ENCODE results near the gene HPD. TPM values are rescaled to one million over a fixed set of nuclear protein-coding genes. Genes with fewer than 3 reads are reported as not detected.

The HPD gene
- total and polyA plus RNA-seq, 11 donors: 0.36 to 2.2 (median 1.5) TPM

DNA sequence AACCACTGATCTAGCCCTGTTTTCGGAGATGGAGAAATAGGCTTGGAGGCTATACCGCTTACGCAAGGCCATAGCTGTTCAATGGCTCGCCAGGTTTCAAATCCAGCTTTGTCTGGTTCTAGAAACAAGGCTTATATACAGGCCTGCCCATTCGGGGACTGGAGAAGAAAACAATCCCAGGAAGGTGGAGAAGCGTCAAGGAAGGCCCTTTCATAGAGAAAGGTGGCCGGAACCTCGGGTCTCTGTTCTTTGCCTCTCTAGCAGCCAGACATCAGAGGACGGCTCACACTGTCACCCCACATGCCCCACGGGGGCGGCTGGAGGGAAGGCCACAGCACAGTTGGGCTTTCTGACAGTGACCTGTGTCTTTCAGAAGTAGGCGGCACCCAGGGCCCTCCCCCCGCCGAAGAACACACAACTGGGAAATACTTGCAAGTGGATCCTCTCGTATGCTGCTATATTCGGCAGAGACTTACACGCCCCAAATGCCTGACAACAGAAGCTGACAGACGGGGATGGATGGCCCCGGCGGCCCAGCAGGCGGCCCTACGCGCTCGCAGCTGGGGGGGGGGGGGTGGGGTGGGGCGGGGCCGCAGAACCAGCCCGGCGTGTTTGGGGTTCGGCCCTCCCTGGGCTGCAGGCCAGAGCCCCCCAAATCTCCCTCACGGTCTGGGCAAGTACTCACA, 59.4 kb downstream of the HPD start:
- H3K36me3 ChIP-seq: peaks cover 0 to 32% (median 7%) of the 10 kb centered on the region in 9 donors
- peak overlapping the region; percentile 64 to 89 (median 78) for H3K4me3 ChIP-seq
- no peaks in the 10 kb centered on the region for H3K27me3 ChIP-seq
- 9 to 17% (median 13%) methylated on average over 12 to 30 of the region's 30 CpGs for WGBS, 4 donors
- peaks cover 20 to 71% (median 50%) of the 10 kb centered on the region in 12 donors for H3K4me1 ChIP-seq
- DNase-seq: peak; percentile 82 to 90 (median 83)
- intact Hi-C loops (cut with DNase I): loop anchor here in 4 of 10 donors (5.0 kb wide), 2 partner anchors 88 to 93 kb away; partner anchors contain the start of gene PSMD9 (in 3 of the 4)
- TF ChIP-seq CTCF (IDR thresholded peaks at IDR 0.05) (no peak), POLR2A (IDR thresholded peaks at IDR 0.05) (peak in 1 of 2 donors; percentile 22)
- H3K27ac ChIP-seq: peak overlapping the region; percentile 99 to 100 (median 100)
- H3K9me3 ChIP-seq: no peaks in the 10 kb centered on the region
- ATAC-seq: peak; percentile 6 to 30 (median 16)

- peak overlapping the region in 11 of 12 donors; percentile 6 to 89 (median 77) for H3K4me3 ChIP-seq
- H3K4me1 ChIP-seq: peaks cover 20 to 76% (median 54%) of the 10 kb centered on the region in 12 donors
- H3K36me3 ChIP-seq: peaks cover 0 to 32% (median 7%) of the 10 kb centered on the region in 9 donors
- 48 to 57% (median 52%) methylated on average over 10 of the region's 10 CpGs for WGBS, 4 donors
- H3K9me3 ChIP-seq: no peaks in the 10 kb centered on the region
- no peaks in the 10 kb centered on the region for H3K27me3 ChIP-seq
- no peak for TF ChIP-seq CTCF (IDR thresholded peaks at IDR 0.05)
- TF ChIP-seq POLR2A (IDR thresholded peaks at IDR 0.05): no peak
- intact Hi-C loops (cut with DNase I): loop anchor here in 4 of 10 donors (5.0 kb wide), 2 partner anchors 89 to 94 kb away; partner anchors contain the start of gene PSMD9 (in 3 of the 4)
- no peak for ATAC-seq
- peak overlapping the region; percentile 99 to 100 (median 100) for H3K27ac ChIP-seq
- DNase-seq: no peak
Observed at GRCh38 chr12:121798787-121799155, 59.9 kb downstream of the HPD start.

- no peaks in the 10 kb centered on the region for H3K9me3 ChIP-seq
- intact Hi-C loops (cut with DNase I): loop anchor here in 5 of 10 donors (2.0 to 5.0 kb wide), 3 partner anchors 13 to 94 kb away; partner anchors contain the start of gene PSMD9 (in 3 of the 5)
- peak overlapping the region; percentile 99 to 100 (median 100) for H3K27ac ChIP-seq
- peak; percentile 10 to 31 (median 18) for ATAC-seq
- H3K27me3 ChIP-seq: no peaks in the 10 kb centered on the region
- H3K4me3 ChIP-seq: peak overlapping the region in 10 of 12 donors; percentile 6 to 89 (median 74)
- peaks cover 0 to 32% (median 7%) of the 10 kb centered on the region in 9 donors for H3K36me3 ChIP-seq
- DNase-seq: peak; percentile 81 to 90 (median 84)
- TF ChIP-seq POLR2A (IDR thresholded peaks at IDR 0.05) (peak in 1 of 2 donors; percentile 8), CTCF (IDR thresholded peaks at IDR 0.05) (no peak)
- WGBS, 4 donors: 29 to 35% (median 34%) methylated on average over 14 to 19 of the region's 19 CpGs
- peaks cover 20 to 79% (median 60%) of the 10 kb centered on the region in 12 donors for H3K4me1 ChIP-seq
Observed at GRCh38 chr12:121797937-121798786, 60.5 kb downstream of the HPD start.
